ENCODE measurements around the gene PPM1H. TPM values are rescaled to one million over a fixed set of nuclear protein-coding genes. Genes with fewer than 3 reads are reported as not detected.

The PPM1H gene
- total RNA-seq, 4 donors from 2014 or later, result 1.7 to 7.4 (median 3.4) TPM

- H3K36me3 ChIP-seq, result no peaks in the 10 kb centered on the region
- H3K4me3 ChIP-seq, result no peak overlapping the region
- TF ChIP-seq CTCF (IDR thresholded peaks at IDR 0.05), result no peak
- no peak for TF ChIP-seq POLR2A (IDR thresholded peaks at IDR 0.05)
- no peak overlapping the region for H3K27ac ChIP-seq
- H3K4me1 ChIP-seq, result no peaks in the 10 kb centered on the region
- no peaks in the 10 kb centered on the region for H3K27me3 ChIP-seq
- no peak for DNase-seq
- no peaks in the 10 kb centered on the region for H3K9me3 ChIP-seq
These were observed 23.7 kb downstream of the PPM1H start for GRCh38 chr12:62911286-62911685.

- Histone ChIP-seq H3K27me3 (no peaks in the 10 kb centered on the region), H3K9me3 (no peaks in the 10 kb centered on the region), H3K36me3 (no peaks in the 10 kb centered on the region), H3K27ac (no peak overlapping the region), H3K4me3 (no peak overlapping the region), H3K4me1 (no peaks in the 10 kb centered on the region)
- no peak for DNase-seq
- TF ChIP-seq CTCF (IDR thresholded peaks at IDR 0.05) (no peak), POLR2A (IDR thresholded peaks at IDR 0.05) (no peak)
These were observed 24.3 kb downstream of the PPM1H start for GRCh38 chr12:62910549-62911169.

GRCh38 chr12:62909340-62909739 lies 25.6 kb downstream of the PPM1H start:
- H3K27ac ChIP-seq, result no peak overlapping the region

GRCh38 chr12:62908674-62909073 lies 26.3 kb downstream of the PPM1H start:
- Histone ChIP-seq H3K9me3 (no peaks in the 10 kb centered on the region), H3K36me3 (no peaks in the 10 kb centered on the region), H3K4me3 (no peak overlapping the region), H3K27me3 (no peaks in the 10 kb centered on the region), H3K27ac (no peak overlapping the region), H3K4me1 (no peaks in the 10 kb centered on the region)
- TF ChIP-seq POLR2A (IDR thresholded peaks at IDR 0.05) (no peak), CTCF (IDR thresholded peaks at IDR 0.05) (no peak)
- no peak for DNase-seq

More at GRCh38 chr12:62909340-62909739, 25.6 kb downstream of the PPM1H start:
- H3K27me3 ChIP-seq, result no peaks in the 10 kb centered on the region
- H3K4me3 ChIP-seq, result no peak overlapping the region
- TF ChIP-seq CTCF (IDR thresholded peaks at IDR 0.05) (no peak), POLR2A (IDR thresholded peaks at IDR 0.05) (no peak)
- H3K4me1 ChIP-seq, result no peaks in the 10 kb centered on the region
- no peaks in the 10 kb centered on the region for H3K36me3 ChIP-seq
- no peak for DNase-seq
- no peaks in the 10 kb centered on the region for H3K9me3 ChIP-seq

- no peaks in the 10 kb centered on the region for H3K27me3 ChIP-seq
- H3K4me1 ChIP-seq, result no peaks in the 10 kb centered on the region
- H3K27ac ChIP-seq, result no peak overlapping the region
- no peak for TF ChIP-seq POLR2A (IDR thresholded peaks at IDR 0.05)
- TF ChIP-seq CTCF (IDR thresholded peaks at IDR 0.05), result no peak
- H3K4me3 ChIP-seq, result no peak overlapping the region
- no peaks in the 10 kb centered on the region for H3K36me3 ChIP-seq
- no peak for DNase-seq
- H3K9me3 ChIP-seq, result no peaks in the 10 kb centered on the region
These were observed 27.4 kb downstream of the PPM1H start for GRCh38 chr12:62907561-62907960.

- Histone ChIP-seq H3K4me3 (no peak overlapping the region), H3K4me1 (no peaks in the 10 kb centered on the region), H3K27ac (no peak overlapping the region), H3K9me3 (no peaks in the 10 kb centered on the region), H3K36me3 (no peaks in the 10 kb centered on the region), H3K27me3 (no peaks in the 10 kb centered on the region)
- no peak for DNase-seq
- TF ChIP-seq CTCF (IDR thresholded peaks at IDR 0.05) (no peak), POLR2A (IDR thresholded peaks at IDR 0.05) (no peak)
These were observed 27.9 kb downstream of the PPM1H start for GRCh38 chr12:62907078-62907477.
